HG02678 (cell line): ENCODE measurements around the gene KRT3.
"Not testable (repeated sequence)": the region's sequence is repeated elsewhere in the genome, so short reads cannot be mapped to it uniquely, and the experiment has no call there.

Source experiments
- ATAC-seq: cut with Tn5 transposase; IDR thresholded peaks from one replicate; pipeline ENCODE4 v1.9.1; 2021; ENCODE audit warnings: mild to moderate bottlenecking, moderate library complexity; ENCODE audit not compliant: unreplicated experiment

Gene KRT3

GRCh38 chr12:52763036-52763659 is 32.8 kb downstream of the KRT3 start:
- ATAC-seq: no peak

DNA sequence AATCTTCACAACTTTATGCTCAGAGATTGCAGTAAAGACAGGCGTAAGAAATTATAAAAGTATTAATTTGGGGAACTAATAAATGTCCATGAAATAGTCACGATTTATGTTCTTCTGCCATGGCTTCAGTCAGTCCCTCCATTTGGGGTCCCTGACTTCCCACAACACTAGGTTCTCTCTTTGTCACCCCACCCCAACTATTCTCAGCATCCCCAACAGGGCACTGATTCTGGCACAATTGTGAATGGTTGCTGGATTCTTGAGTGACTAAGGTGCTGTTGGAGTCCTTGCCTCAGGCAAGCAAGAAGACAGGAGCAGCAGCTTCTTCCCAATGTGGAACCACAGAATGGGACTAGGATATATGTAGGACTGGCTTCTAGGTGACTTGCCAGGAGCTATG is 34.1 kb downstream of the KRT3 start:
- no peak for ATAC-seq

DNA sequence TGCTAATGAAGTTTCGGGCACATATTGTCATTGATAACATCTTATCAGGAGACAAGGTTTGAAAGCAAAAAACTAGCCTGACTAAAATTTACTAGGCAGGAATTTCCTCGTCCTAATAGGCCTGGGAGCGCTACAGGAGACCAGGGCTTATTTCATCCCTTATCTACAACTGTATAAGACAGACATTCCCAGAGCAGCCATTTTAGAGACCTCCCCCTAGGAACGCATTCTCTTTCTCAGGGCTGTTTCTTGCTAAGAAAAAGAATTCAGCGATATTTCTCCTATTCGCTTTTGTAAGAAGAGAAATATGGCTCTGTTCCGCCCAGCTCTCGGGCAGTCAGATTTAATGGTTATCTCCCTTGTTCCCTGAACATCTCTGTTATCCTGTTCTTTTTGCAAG is 34.7 kb downstream of the KRT3 start:
- not testable (repeated sequence) for ATAC-seq

DNA sequence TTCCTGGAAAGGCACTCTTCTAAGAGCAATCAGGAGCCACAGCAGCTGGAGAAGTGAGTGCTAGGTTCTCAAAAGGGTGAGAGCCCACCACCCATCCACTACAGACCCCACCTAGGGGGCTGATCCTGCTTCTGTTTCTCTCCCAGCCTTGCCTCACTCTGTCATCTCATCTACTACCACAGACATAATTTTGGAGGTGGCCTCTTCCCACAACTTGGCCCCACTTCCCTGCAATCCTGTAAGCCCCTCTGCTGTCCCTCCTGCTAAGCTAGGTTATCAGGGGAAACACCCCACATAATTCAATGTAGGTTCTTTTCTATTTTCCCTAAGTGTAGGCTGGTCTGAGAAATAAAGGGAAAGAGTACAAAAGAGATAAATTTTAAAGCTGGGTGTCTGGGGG is 35.3 kb downstream of the KRT3 start:
- ATAC-seq: no peak

- no peak for ATAC-seq
These were observed 36.2 kb downstream of the KRT3 start for GRCh38 chr12:52759695-52760094.

- no peak for ATAC-seq
These were observed 36.7 kb downstream of the KRT3 start for GRCh38 chr12:52759218-52759617.

DNA sequence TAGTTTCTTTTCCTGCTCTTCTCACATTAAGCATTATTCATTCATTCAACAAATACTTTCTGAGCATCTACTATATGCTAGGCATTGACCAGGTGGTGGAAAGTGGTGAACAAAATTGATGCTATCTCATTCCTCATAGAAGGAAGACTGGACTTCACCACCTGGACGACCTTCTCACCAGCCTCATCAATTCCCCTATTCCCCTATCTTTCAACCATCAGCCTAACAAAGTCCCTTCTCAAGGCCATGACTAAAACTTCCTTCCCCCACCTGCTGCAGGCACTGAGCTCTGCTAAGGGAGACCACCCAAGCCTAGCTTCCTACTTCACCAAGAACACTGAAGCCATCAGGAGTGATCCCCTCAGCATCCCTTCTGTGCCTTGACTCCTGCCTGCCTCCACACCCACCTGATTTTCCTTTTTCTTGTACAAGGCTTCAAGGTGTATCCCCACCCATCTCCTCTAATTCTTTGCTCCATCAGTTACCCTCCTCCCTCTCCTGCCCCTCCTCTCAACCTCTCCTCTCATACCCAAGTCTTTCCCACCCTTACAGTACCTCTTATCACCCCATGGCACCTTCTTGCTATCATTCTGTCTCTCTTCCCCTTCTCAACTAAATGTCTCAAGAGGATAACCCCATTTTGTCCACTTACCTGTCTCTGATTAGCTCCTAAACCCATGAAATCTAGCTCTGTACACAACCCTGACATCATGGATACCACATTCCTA is 38.3 kb downstream of the KRT3 start:
- no peak for ATAC-seq

DNA sequence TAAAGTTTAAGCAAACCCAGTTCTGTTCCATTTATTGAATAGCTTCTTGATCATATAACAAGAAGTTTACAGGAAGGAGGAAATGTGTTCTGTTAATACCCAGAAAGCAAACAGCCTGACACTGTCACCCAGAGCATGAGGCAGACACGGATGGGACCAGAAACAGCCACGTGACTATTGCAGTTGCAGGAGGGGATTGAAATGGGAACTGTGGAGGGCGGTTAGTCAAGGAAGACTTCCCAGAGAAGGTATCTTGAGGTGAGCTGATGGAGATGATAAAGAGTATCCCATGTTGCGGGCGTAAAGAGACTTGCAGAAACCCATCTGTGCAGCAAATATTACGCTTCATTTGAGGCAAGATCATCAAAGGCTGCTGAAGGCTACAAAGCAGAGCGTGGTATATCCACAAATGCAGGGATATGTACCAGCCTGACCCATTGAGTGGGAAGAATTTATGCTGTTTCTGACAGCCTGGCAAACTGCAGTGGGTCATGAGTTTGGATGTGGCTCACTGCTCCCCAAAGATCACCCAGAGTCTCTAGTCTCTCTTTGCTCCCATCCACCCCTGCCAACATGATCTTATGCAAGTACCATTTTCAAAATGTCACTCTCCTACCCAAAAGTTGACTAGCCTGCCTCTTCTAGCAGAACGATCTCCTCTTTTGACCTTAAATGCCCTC is 39.5 kb downstream of the KRT3 start:
- no peak for ATAC-seq

GRCh38 chr12:52755533-52755932 is 40.4 kb downstream of the KRT3 start:
- no peak for ATAC-seq

GRCh38 chr12:52754135-52754534 is 41.8 kb downstream of the KRT3 start:
- ATAC-seq: no peak

DNA sequence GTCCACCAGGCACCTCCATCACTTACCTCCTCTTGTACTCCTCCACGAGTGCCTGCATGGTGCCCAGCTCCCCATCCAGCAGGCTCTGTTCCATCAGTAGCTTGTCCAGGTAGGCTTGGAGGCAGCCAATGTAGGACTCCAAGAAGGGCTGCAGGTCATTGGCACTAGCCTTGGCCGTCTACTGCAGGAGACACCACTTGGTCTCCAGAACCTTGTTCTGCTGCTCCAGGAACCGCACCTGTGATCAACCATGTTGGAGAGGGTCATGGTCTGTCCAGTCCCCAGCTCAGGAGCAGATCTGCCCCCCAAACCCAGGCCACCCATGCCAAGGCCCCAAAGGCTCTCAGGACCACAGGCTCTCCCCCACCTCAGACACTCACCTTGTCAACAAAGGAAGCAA is 42.6 kb downstream of the KRT3 start:
- ATAC-seq: no peak

DNA sequence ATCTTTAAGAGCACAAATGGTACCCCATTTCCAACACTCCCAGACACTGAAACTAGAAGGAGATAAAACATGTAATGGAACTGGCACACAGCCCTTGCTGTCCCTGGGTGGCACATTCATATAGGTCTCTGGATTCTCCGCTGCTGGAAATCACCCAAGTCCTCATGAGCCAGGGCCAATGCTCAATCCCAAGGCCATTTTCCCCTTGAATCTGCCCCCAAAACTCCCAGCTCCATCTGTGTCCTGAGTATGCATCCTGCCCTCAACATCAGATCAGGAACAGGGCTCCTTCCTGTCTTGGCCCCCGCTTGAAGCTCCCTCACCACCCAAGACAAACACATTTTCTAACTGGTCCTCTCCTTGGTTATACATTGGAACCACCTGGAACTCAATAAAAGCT is 43.4 kb downstream of the KRT3 start:
- no peak for ATAC-seq

- no peak for ATAC-seq
These were observed 44.1 kb downstream of the KRT3 start for GRCh38 chr12:52751795-52752194.

DNA sequence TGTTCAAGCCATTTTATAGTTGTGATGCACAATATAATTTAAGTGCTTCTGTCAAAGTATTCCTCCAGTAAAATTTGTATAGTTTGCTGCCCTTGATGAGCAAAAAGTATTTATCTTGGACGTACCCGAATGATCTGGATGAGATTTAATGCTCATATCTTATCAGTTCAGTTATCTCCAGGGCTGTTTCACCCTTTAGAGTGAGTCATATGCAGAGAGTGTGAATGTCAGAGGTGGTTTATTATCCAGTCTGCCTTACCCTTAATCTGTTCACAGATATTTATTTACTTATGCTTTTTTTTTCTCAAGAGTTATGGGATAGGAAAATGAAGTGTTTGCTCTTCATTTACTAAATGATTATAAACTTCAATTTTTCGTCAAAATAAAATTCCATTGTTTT is 45.4 kb downstream of the KRT3 start:
- not testable (repeated sequence) for ATAC-seq

- ATAC-seq: no peak
These were observed 46.1 kb downstream of the KRT3 start for GRCh38 chr12:52749827-52750226.

GRCh38 chr12:52748578-52748977 is 47.3 kb downstream of the KRT3 start:
- no peak for ATAC-seq

GRCh38 chr12:52745554-52745953 is 50.4 kb downstream of the KRT3 start:
- ATAC-seq: no peak

GRCh38 chr12:52744493-52745156 is 51.3 kb downstream of the KRT3 start:
- no peak for ATAC-seq

- ATAC-seq: no peak
These were observed 53.0 kb downstream of the KRT3 start for GRCh38 chr12:52742822-52743457.

DNA sequence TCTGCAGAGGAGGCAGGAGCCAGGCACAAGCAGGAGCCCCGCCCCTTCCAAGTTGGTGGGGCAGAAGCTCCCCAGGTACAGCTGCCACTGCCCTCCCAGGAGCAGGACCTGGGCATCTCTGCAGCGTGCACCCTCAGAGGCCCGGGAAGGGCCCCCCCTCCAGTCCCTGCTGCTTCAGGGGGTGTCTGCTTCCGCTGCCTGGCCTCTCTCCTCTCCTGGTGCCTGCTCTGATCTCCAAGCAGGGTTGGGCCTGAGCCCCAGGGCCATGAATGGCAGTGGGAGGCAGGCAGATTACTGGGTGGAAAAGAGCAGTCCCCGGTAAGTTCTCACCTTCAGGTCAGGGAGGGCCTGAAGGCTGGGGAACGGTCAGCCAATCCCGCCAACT is 53.7 kb downstream of the KRT3 start:
- no peak for ATAC-seq
